Measurements from ENCODE around the gene TNFAIP6.

DNA sequence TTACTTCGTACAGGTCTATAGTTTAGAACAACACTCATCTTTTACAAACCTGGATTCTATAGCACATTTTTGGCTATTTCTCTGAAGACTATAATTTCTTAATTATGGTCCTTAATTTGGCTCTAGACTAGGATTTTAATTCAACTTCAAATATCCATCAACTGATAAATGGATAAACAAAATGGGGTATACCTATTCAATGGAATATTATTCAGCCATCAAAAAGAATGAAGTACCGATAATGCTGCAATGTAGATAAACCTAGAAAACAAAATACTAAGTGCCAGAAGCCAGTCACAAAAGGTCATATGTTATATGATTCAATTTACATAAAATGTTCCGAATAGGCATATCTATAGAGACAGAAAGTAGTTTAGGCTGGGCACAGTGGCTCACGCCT is 37.1 kb downstream of the TNFAIP6 start:
- TF ChIP-seq POLR2A (IDR thresholded peaks at IDR 0.05) = no peak
- TF ChIP-seq, protein P1, sequence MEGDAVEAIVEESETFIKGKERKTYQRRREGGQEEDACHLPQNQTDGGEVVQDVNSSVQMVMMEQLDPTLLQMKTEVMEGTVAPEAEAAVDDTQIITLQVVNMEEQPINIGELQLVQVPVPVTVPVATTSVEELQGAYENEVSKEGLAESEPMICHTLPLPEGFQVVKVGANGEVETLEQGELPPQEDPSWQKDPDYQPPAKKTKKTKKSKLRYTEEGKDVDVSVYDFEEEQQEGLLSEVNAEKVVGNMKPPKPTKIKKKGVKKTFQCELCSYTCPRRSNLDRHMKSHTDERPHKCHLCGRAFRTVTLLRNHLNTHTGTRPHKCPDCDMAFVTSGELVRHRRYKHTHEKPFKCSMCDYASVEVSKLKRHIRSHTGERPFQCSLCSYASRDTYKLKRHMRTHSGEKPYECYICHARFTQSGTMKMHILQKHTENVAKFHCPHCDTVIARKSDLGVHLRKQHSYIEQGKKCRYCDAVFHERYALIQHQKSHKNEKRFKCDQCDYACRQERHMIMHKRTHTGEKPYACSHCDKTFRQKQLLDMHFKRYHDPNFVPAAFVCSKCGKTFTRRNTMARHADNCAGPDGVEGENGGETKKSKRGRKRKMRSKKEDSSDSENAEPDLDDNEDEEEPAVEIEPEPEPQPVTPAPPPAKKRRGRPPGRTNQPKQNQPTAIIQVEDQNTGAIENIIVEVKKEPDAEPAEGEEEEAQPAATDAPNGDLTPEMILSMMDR (IDR thresholded peaks at IDR 0.05) = no peak
